Upper lobe of left lung (tissue), 4 donors: ENCODE data around the gene LPCAT1.

Source experiments
- CTCF ChIP-seq, 6 experiments: fragments of 450-650 bp in 4 of 6; fragments of 200-600 bp in 2 of 6; sonication (generic) in 2 of 6; IDR thresholded peaks; one replicate each; pipeline ENCODE4 v1.5.1; 2016 to 2019; ENCODE audit warnings: antibody characterized with exemption in 6 of 6
- POLR2A ChIP-seq, 4 donors: fragments of 450-650 bp; IDR thresholded peaks; one replicate each; pipeline ENCODE4 v1.5.1; 2016 to 2017; ENCODE audit warnings: antibody characterized with exemption in 4 of 4, mild to moderate bottlenecking in 2 of 4
- POLR2AphosphoS5 ChIP-seq, 2 donors: sonication (generic); formaldehyde crosslinking; IDR thresholded peaks; one replicate each; pipeline ENCODE4 v1.5.1; 2017; ENCODE audit warnings: antibody characterized with exemption in 2 of 2

- TF ChIP-seq CTCF (IDR thresholded peaks at IDR 0.05) (no peak), POLR2A (IDR thresholded peaks at IDR 0.05) (no peak), POLR2AphosphoS5 (IDR thresholded peaks at IDR 0.05) (no peak)
Observed at GRCh38 chr5:1492757-1493156, 31.0 kb downstream of the LPCAT1 start.
